Activated CD4-positive, alpha-beta T cell treated with anti-CD3 and anti-CD28 coated beads for 24 hours (primary cell): ENCODE measurements around the gene DOK5.

ENCODE experiments used
- DNase-seq, 2 donors: peaks; one replicate each; pipeline ENCODE4 v3.0.0-alpha.2; 2020; ENCODE audit warnings: low read depth in 2 of 2

The DOK5 gene

GRCh38 chr20:54608943-54609342, 133.6 kb downstream of the DOK5 start:
- DNase-seq: no peak

DNA sequence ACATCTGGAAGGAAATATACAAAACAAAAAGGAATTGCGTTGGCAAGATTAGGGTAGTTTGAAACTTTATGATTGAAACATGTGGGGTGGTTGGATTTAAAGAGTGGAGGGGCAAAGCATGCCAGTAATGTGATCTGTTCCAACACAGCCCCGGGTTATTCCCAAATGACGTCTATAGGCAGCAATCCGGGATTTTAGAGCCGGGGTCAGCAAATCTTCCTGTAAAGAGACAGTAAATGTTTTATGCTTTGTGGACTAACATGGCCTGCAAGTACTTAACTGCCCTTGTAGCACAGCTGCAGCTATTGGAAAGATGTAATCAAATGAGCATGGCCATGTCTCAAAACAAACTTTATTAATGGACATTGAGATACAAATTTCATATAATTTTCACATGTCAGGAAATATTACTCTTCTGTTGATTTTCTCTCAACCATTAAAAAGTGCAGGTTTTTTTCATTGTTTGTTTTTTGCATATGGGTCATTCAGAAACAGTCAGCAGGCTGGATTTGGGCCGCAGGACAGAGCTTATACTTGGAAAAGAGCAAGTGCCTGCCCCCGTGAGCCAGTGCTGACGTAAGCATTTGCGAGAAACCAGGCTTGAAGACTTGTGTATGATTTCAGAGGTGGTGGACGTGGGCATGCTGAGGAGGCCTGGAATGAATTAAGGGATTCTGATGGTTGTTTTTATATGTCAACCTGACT, 136.5 kb downstream of the DOK5 start:
- DNase-seq: no peak

GRCh38 chr20:54618412-54618811, 143.0 kb downstream of the DOK5 start:
- DNase-seq: no peak

DNA sequence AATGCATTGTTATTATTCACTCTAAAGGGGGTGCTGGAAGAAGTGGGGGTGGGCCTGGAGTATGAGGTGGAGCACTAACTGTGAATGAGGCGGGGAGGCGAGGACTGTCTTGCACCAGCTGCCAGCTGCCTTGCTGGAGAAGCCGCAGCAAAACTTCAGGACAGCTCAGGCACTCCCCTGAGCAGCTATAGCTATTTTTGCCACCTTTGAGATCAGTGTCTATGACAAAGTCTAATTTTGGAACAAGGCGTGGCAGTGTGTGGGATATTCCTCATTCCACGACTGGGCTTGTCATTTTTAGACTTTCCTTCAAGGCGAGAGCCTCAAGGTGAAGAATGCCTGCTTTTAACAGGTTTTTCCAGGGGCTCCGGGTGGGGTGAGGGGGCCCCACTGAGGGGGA, 143.8 kb downstream of the DOK5 start:
- no peak for DNase-seq

- no peak for DNase-seq
Measured at GRCh38 chr20:54619682-54620081, 144.3 kb downstream of the DOK5 start.

- no peak for DNase-seq
Measured at GRCh38 chr20:54620611-54621010, 145.2 kb downstream of the DOK5 start.

GRCh38 chr20:54622333-54623295, 147.2 kb downstream of the DOK5 start:
- no peak for DNase-seq

DNA sequence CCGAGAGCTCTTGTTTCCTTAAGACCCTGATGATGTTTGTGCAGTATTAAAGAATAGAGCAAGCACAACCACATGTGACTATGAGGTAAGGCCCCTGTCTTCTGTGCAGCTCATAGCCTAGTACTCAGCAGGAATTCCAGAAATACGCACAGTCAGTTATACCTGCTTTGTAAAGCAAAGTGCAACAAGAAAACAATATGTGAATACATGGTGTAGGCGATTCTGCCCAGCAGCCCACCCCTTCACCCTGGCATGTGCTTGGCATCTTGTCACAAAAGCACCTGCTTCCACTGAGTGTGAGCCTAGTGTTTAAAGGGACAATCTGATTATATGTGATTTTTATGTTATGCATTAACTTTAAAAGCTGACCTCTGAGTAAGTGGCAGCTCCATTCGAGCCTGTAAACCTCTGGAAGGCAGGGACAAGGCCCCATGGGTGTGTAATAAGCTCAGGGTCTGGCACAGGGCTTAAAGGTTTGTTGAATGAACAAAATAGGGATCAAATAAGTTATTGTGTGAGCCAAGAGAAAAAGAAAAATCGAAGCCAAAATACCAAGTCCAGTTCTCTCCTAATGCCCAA, 148.7 kb downstream of the DOK5 start:
- DNase-seq: no peak

GRCh38 chr20:54624706-54625390, 149.5 kb downstream of the DOK5 start:
- DNase-seq: no peak

DNA sequence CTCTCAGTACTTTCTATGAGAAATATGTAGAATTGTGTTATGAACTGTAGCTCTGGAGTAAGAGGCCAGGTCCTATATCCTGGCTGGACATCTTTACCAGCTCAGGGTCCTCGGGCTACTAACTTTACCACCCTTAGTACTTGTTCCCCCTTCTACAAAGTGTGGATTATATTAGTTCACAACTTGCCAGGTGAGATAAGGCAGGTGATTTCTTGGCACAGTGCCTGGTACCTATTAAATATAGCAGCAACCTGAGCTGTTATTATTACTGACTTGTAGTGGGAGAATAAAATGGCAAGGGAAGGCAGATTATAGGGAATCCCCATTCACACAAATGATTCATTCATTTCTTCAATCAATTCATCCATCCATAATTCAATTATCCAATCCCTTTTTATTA, 150.1 kb downstream of the DOK5 start:
- no peak for DNase-seq

DNA sequence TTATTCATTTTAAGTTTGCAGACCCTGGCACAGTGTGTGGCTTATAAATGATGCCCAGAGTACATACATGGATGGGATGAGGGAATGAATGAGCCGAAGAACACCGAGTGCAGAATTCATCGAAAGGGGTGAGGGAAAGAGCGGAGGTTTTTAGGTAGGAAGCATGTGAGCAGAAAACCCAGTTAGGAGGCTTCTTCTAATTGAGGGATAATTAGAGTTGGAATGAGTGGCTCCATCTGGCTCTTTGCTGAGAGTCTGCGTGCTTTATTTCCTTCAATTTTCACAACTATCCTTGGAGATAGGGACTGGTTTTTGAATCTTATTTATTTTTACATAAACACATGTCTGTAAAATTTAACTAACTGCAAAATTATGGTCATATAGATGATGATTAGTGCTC, 150.7 kb downstream of the DOK5 start:
- DNase-seq: no peak

GRCh38 chr20:54629632-54630031, 154.2 kb downstream of the DOK5 start:
- no peak for DNase-seq

DNA sequence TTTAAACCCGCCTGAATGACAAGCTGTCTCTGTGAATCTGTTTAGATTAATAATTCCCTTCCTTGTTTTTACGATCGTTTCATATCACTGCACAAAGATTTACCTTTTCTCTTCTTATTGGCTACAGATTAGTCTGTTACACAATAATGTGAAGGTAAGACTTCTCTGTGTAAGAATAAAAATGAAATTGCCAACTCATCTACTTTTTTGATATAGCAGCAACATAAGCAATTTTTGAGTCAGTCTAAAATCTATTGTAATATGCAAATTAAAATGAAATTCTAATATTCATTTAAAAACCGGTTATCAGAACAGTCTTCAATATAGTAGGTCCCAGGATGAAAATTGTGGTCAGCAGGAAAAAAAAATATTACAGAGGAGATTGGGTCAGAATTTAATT, 155.2 kb downstream of the DOK5 start:
- no peak for DNase-seq

GRCh38 chr20:54631059-54631458, 155.7 kb downstream of the DOK5 start:
- no peak for DNase-seq

GRCh38 chr20:54633374-54634355, 158.3 kb downstream of the DOK5 start:
- no peak for DNase-seq

GRCh38 chr20:54636575-54636974, 161.2 kb downstream of the DOK5 start:
- DNase-seq: no peak

- no peak for DNase-seq
Measured at GRCh38 chr20:54639941-54640340, 164.5 kb downstream of the DOK5 start.

GRCh38 chr20:54640800-54641199, 165.4 kb downstream of the DOK5 start:
- DNase-seq: no peak

DNA sequence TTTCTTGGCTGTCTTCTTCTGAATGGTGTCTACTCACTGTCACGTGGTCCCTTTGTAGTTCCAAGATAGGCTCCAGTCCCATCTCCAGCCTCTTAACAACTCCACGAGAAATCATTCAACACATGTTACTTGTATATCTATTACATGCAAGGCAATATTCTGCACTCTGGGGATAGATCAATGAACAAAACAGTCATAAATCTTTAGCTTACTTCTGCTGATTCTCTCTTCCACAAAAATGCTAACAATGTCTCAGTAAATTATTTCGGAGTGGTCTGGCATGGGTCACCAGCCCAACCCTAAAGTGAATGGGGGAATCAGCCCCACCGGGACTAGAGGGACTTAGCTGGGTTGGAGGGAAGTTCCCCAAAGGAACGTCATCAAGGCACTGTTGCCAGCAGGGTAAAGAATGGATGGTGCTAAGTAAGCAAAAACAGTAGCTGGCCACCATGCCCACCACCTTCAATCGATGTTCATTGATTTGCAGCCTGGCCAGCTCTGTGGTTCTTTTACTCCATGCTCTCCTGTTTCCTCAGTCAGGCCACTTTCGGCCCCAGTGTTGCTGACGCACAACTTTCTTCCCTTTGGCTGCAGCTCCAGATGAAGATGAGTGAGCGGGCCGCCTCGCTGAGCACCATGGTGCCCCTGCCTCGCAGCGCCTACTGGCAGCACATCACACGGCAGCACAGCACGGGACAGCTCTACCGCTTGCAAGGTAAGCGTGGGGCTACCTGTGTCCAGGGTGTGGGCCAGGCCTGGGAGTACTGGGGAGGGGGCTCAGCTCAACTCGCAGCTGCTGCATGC, 167.7 kb downstream of the DOK5 start:
- DNase-seq: no peak

DNA sequence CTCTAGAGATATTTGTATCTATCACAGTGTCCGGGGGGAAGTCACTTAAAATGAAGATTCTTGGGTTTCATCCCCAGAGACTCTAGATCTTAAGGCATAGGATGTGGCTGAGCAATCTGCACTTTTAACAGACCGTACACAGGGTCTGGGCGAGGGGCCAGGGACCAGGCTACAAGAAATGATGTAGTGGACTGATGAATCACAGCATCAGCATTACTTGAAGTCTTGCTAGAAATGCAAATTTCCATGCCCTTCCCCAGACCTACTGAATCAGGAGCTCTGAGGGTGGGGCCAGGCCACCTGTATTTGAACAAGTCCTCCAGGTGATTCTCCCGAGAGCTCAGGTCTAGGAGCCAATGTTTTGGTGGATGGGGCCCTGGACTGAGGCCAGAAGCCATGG, 168.4 kb downstream of the DOK5 start:
- no peak for DNase-seq
